Measurements from ENCODE around the gene GNRH2. TPM values are rescaled to one million over a fixed set of nuclear protein-coding genes. Genes with fewer than 3 reads are reported as not detected.

Gene GNRH2
- polyA plus RNA-seq, 1 of the 3 experiments (the other 2 are of a cell fraction) = 0.58 TPM

DNA sequence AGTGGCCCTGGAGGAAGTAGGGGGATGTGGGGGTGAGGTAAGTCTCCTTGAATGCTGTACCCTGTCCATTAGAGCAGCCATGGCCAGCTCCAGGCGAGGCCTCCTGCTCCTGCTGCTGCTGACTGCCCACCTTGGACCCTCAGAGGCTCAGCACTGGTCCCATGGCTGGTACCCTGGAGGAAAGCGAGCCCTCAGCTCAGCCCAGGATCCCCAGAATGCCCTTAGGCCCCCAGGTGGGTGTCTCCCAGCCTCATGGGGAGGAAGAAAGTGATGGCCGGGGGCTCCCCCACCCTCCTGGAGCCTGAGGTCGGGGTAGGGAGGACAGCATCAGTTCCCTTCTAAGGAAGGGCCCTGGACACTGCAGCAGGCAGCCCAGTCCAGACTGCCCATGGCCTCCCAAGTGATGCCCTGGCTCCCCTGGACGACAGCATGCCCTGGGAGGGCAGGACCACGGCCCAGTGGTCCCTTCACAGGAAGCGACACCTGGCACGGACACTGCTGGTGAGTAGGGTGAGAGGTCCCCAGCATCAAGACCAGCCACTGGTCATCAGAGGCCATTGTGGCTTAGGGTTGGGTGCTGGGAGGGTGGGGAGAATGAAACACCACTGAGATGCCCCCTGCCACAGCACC, 1.0 kb downstream of the GNRH2 start:
- no peak for DNase-seq
- Histone ChIP-seq H3K4me2 (peak overlapping the region; percentile 94; the same call in 1 of the 2 replicates), H3K27ac (ENCODE audit: low read depth in 2 of 2, low read length in 1 of 2) (no peak overlapping the region), H3K9me3 (no peaks in the 10 kb centered on the region), H2AFZ (ENCODE audit: low read depth) (no peak overlapping the region), H4K20me1 (ENCODE audit: insufficient read depth) (0 out of 2 replicates have a peak, but pooled peaks cover 5% of the 10 kb centered on the region), H3K9ac (no peak overlapping the region), H3F3A (replicated peaks; ENCODE audit: insufficient read depth) (peaks cover 4% of the 10 kb centered on the region), H3K27me3 (ENCODE audit: insufficient read depth) (no peaks in the 10 kb centered on the region), H3K79me2 (ENCODE audit: insufficient read depth) (peaks cover 21% of the 10 kb centered on the region), H3K4me1 (ENCODE audit: control insufficient read depth in 1 of 2, insufficient read depth in 2 of 2, low read depth in 1 of 2, low read length in 1 of 2) (peaks cover 5 to 17% of the 10 kb centered on the region in 2 experiments; a peak in 2 of 4 replicates), H3K36me3 (replicated peaks in 1 of 2; ENCODE audit: control insufficient read depth in 1 of 2, insufficient read depth in 2 of 2, low read length in 1 of 2) (peaks cover 12 to 29% of the 10 kb centered on the region in 2 experiments), H3K4me3 (ENCODE audit: low read depth in 2 of 2, low read length in 1 of 2) (no peak overlapping the region), H3K9me2 (no peaks in the 10 kb centered on the region)
- WGBS (ENCODE audit: low lambda C conversion rate) = 93% methylated on average over 6 of the region's 8 CpGs
- TF ChIP-seq MEF2A (IDR thresholded peaks at IDR 0.05; ENCODE audit: borderline replicate concordance, low read depth) (no peak), NFIC (IDR thresholded peaks at IDR 0.05; ENCODE audit: borderline replicate concordance) (no peak), TEAD4 (IDR thresholded peaks at IDR 0.05; ENCODE audit: borderline replicate concordance, insufficient read depth) (no peak), FOXM1 (IDR thresholded peaks at IDR 0.05; ENCODE audit: low read depth) (no peak), TCF12 (IDR thresholded peaks at IDR 0.05) (no peak), USF1 (IDR thresholded peaks at IDR 0.05; ENCODE audit: borderline replicate concordance, low read depth) (no peak), GATA2 (CRISPR knock-in tag; IDR thresholded peaks at IDR 0.05) (no peak), RFX5 (IDR thresholded peaks at IDR 0.05; ENCODE audit: low read length) (no peak), EP300 (IDR thresholded peaks at IDR 0.05; ENCODE audit: borderline replicate concordance in 1 of 2, low read depth in 1 of 2, low read length in 1 of 2) (no peak), SMC3 (IDR thresholded peaks at IDR 0.05; ENCODE audit: low read depth, low read length) (no peak)
- TF ChIP-seq, protein P1, sequence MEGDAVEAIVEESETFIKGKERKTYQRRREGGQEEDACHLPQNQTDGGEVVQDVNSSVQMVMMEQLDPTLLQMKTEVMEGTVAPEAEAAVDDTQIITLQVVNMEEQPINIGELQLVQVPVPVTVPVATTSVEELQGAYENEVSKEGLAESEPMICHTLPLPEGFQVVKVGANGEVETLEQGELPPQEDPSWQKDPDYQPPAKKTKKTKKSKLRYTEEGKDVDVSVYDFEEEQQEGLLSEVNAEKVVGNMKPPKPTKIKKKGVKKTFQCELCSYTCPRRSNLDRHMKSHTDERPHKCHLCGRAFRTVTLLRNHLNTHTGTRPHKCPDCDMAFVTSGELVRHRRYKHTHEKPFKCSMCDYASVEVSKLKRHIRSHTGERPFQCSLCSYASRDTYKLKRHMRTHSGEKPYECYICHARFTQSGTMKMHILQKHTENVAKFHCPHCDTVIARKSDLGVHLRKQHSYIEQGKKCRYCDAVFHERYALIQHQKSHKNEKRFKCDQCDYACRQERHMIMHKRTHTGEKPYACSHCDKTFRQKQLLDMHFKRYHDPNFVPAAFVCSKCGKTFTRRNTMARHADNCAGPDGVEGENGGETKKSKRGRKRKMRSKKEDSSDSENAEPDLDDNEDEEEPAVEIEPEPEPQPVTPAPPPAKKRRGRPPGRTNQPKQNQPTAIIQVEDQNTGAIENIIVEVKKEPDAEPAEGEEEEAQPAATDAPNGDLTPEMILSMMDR (IDR thresholded peaks at IDR 0.05) = no peak
- ChIA-PET CTCF (interaction anchor here (0.8 to 1.5 kb wide), 3 partner anchors 9 to 72 kb away, joined by 3 to 7 read pairs (median 4); no protein-coding TSS in a partner anchor), POLR2A (interaction anchor here (0.7 kb wide), 1 partner anchor 629 kb away, joined by 3 read pairs; no protein-coding TSS in a partner anchor)

- H3K79me2 ChIP-seq (ENCODE audit: insufficient read depth) = peaks cover 21% of the 10 kb centered on the region
- H4K20me1 ChIP-seq (ENCODE audit: insufficient read depth) = 0 out of 2 replicates have a peak, but pooled peaks cover 5% of the 10 kb centered on the region
- peak overlapping the region; percentile 80; the same call in 1 of the 2 replicates for H3K9ac ChIP-seq
- peak; percentile 91 for DNase-seq
- H3K9me3 ChIP-seq = no peaks in the 10 kb centered on the region
- H3K4me3 ChIP-seq (ENCODE audit: low read depth in 2 of 2, low read length in 1 of 2) = peak overlapping the region; percentile 78 to 97
- H3K4me2 ChIP-seq = peak overlapping the region; percentile 94
- CTCF ChIA-PET = interaction anchor here (1.5 kb wide), 1 partner anchor 8 kb away, joined by 7 read pairs; no protein-coding TSS in a partner anchor
- peak overlapping the region; percentile 54 to 96 for H3K27ac ChIP-seq (ENCODE audit: low read depth in 2 of 2, low read length in 1 of 2)
- H2AFZ ChIP-seq (ENCODE audit: low read depth) = peak overlapping the region; percentile 53; the same call in 1 of the 2 replicates
- no peaks in the 10 kb centered on the region for H3K9me2 ChIP-seq
- H3K36me3 ChIP-seq (replicated peaks in 1 of 2; ENCODE audit: control insufficient read depth in 1 of 2, insufficient read depth in 2 of 2, low read length in 1 of 2) = peaks cover 12 to 28% of the 10 kb centered on the region in 2 experiments
- POLR2A ChIA-PET = interaction anchor here (0.7 to 1.1 kb wide), 4 partner anchors 30 to 629 kb away, joined by 3 read pairs; partner anchors contain the start of genes FASTKD5 and UBOX5
- peaks cover 4% of the 10 kb centered on the region for H3F3A ChIP-seq (replicated peaks; ENCODE audit: insufficient read depth)
- H3K27me3 ChIP-seq (ENCODE audit: insufficient read depth) = no peaks in the 10 kb centered on the region
- H3K4me1 ChIP-seq (ENCODE audit: control insufficient read depth in 1 of 2, insufficient read depth in 2 of 2, low read depth in 1 of 2, low read length in 1 of 2) = peaks cover 5 to 17% of the 10 kb centered on the region in 2 experiments; a peak in 2 of 4 replicates
- 20% methylated on average over 15 of the region's 24 CpGs for WGBS (ENCODE audit: low lambda C conversion rate)
- no peak for TF ChIP-seq FOXM1 (IDR thresholded peaks at IDR 0.05; ENCODE audit: low read depth)
- TF ChIP-seq IRF3 (IDR thresholded peaks at IDR 0.05; ENCODE audit: low read depth, low read length) = no peak
- no peak for TF ChIP-seq TEAD4 (IDR thresholded peaks at IDR 0.05; ENCODE audit: borderline replicate concordance, insufficient read depth)
- TF ChIP-seq, protein P2, sequence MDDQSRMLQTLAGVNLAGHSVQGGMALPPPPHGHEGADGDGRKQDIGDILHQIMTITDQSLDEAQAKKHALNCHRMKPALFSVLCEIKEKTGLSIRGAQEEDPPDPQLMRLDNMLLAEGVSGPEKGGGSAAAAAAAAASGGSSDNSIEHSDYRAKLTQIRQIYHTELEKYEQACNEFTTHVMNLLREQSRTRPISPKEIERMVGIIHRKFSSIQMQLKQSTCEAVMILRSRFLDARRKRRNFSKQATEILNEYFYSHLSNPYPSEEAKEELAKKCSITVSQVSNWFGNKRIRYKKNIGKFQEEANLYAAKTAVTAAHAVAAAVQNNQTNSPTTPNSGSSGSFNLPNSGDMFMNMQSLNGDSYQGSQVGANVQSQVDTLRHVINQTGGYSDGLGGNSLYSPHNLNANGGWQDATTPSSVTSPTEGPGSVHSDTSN (IDR thresholded peaks at IDR 0.05) = no peak
- no peak for TF ChIP-seq FOSL2 (IDR thresholded peaks at IDR 0.05; ENCODE audit: borderline replicate concordance, low read depth)
- no peak for TF ChIP-seq EP300 (IDR thresholded peaks at IDR 0.05; ENCODE audit: borderline replicate concordance in 1 of 2, low read depth in 1 of 2, low read length in 1 of 2)
- no peak for TF ChIP-seq NRF1 (IDR thresholded peaks at IDR 0.05; ENCODE audit: low read depth, low read length)
- no peak for TF ChIP-seq TAF1 (IDR thresholded peaks at IDR 0.05; ENCODE audit: borderline replicate concordance, low read depth, low read length)
- TF ChIP-seq USF1 (IDR thresholded peaks at IDR 0.05; ENCODE audit: borderline replicate concordance, low read depth) = no peak
- no peak for TF ChIP-seq JUND (IDR thresholded peaks at IDR 0.05)
- TF ChIP-seq MEF2A (IDR thresholded peaks at IDR 0.05; ENCODE audit: borderline replicate concordance, low read depth) = no peak
These were observed 1.8 kb downstream of the GNRH2 start for GRCh38 chr20:3045042-3045815.
